Adrenal gland (tissue), 12 donors: Measurements from ENCODE around the gene BLNK. TPM values are rescaled to one million over a fixed set of nuclear protein-coding genes. Genes with fewer than 3 reads are reported as not detected.

Experiments
- DNase-seq, 7 donors: peaks; one replicate each; pipeline ENCODE4 v3.0.0-alpha.2; 2019 to 2020
- H3K27ac ChIP-seq, 5 donors: fragments of 200-600 bp; sonication (generic) in 4 of 5; 1 replicate in 3 of 5; 2 replicates in 2 of 5; pipeline versions ENCODE4 v1.5.1 to v1.8.0; 2016 to 2020; ENCODE audit warnings: mild to moderate bottlenecking in 1 of 5
- H3K27me3 ChIP-seq: fragments of 200-600 bp; 2 replicates; pipeline ENCODE4 v1.8.0; 2021
- H3K36me3 ChIP-seq, 2 donors: fragments of 200-600 bp; replicated peaks in 1 of 2; 1 replicate in 1 of 2; 2 replicates in 1 of 2; pipeline versions ENCODE4 v1.5.1 to v1.8.0; 2018 to 2022
- H3K4me1 ChIP-seq, 2 donors: fragments of 200-600 bp; replicated peaks in 1 of 2; 1 replicate in 1 of 2; 2 replicates in 1 of 2; pipeline versions ENCODE4 v1.5.1 to v1.8.0; 2018 to 2021
- H3K4me3 ChIP-seq, 4 donors: fragments of 200-600 bp; sonication (generic) in 3 of 4; one replicate each; pipeline ENCODE4 v1.5.1; 2016 to 2018
- H3K9me3 ChIP-seq, 3 donors: fragments of 200-600 bp; sonication (generic) in 1 of 3; replicated peaks in 1 of 3; 1 replicate in 2 of 3; 2 replicates in 1 of 3; pipeline versions ENCODE4 v1.5.1 to v1.8.0; 2016 to 2021
- CTCF ChIP-seq, 6 experiments: fragments of 450-650 bp in 4 of 6; fragments of 200-600 bp in 2 of 6; sonication (generic) in 1 of 6; IDR thresholded peaks; 1 replicate in 5 of 6; 2 replicates in 1 of 6; pipeline versions ENCODE4 v1.5.1 to v1.8.0; 2016 to 2021; ENCODE audit warnings: antibody characterized with exemption in 6 of 6, mild to moderate bottlenecking in 2 of 6, moderate library complexity in 1 of 6
- POLR2A ChIP-seq, 2 donors: fragments of 450-650 bp; IDR thresholded peaks; one replicate each; pipeline ENCODE4 v1.6.1; 2017; ENCODE audit warnings: antibody characterized with exemption in 2 of 2, mild to moderate bottlenecking in 2 of 2, moderate library complexity in 1 of 2
- WGBS, 4 donors: extraction: QIAGEN DNeasy Blood & Tissue Kit in 2 of 4; methylation state at CpG; one replicate each; pipeline versions ENCODE4 v1.1.5 to v1.1.7; 2013 to 2017; 5-methylcytosine and 5-hydroxymethylcytosine counted together
- intact Hi-C, 2 donors: fragments of 100-400 bp; cut with DNase I; formaldehyde crosslinking; loops; one replicate each; pipeline versions ENCODE4 v1.14.1 to v1.15.0; 2022 to 2023
- polyA plus RNA-seq, 3 donors: library from polyadenylated mRNA; stranded (reverse); fragments of 200-250 nt in 2 of 3; fragments of 350-450 nt in 1 of 3; fragmentation: Illumina TruSeq in 1 of 3; extraction: RNeasy Lipid Tissue Mini Kit (QIAGEN cat#74804) in 1 of 3; gene quantifications; one replicate each; pipeline ENCODE4 v1.2.3, GENCODE V29; 2013 to 2014
- total RNA-seq, 9 donors: library from RNA; depleted of rRNA in 4 of 9; stranded (reverse); fragments of >200 nt in 4 of 9; fragments of 120-200 nt in 1 of 9; fragmentation: NEBNext Ultra II Directional in 1 of 9; extraction: Animal tissue kit (Norgen Biotek cat#: 25700) in 1 of 9; gene quantifications; one replicate each; pipeline versions ENCODE4 v1.1.0 to v1.2.4, GENCODE V29; 2013 to 2023
- donor health status: healthy with polysubstance abuse.
- donor health status: Bipolar disorder and iron deficiency.
- donor health status: DM: yes; HTN: yes; CAD: no.
- donor health status: DM: no; HTN: no; CAD: no.
- donor health status: DM: no; HTN: no; CAD: no.
- donor health status: DM: yes; HTN: yes; CAD: no.

Gene BLNK
- total and polyA plus RNA-seq, 12 donors = 0.72 to 8.5 (median 4.0) TPM

- Histone ChIP-seq H3K4me1 (no peaks in the 10 kb centered on the region), H3K4me3 (no peak overlapping the region), H3K36me3 (no peaks in the 10 kb centered on the region), H3K9me3 (no peaks in the 10 kb centered on the region), H3K27ac (no peak overlapping the region), H3K27me3 (no peaks in the 10 kb centered on the region)
- DNase-seq = no peak
- no peak for TF ChIP-seq CTCF (IDR thresholded peaks at IDR 0.05)
- no peak for TF ChIP-seq POLR2A (IDR thresholded peaks at IDR 0.05)
- WGBS, 4 donors = 70 to 93% (median 92%) methylated on average over 1 of the region's 1 CpG
- intact Hi-C loops = no loop called here
These were observed 34.5 kb downstream of the BLNK start for GRCh38 chr10:96236876-96237275.

GRCh38 chr10:96236090-96236478 lies 35.3 kb downstream of the BLNK start:
- no peaks in the 10 kb centered on the region for H3K4me1 ChIP-seq
- WGBS, 4 donors = 77 to 87% (median 83%) methylated on average over 6 of the region's 6 CpGs
- no peak for TF ChIP-seq POLR2A (IDR thresholded peaks at IDR 0.05)
- no peak for TF ChIP-seq CTCF (IDR thresholded peaks at IDR 0.05)

GRCh38 chr10:96235326-96236089 lies 35.9 kb downstream of the BLNK start:
- H3K36me3 ChIP-seq = no peaks in the 10 kb centered on the region
- no peaks in the 10 kb centered on the region for H3K4me1 ChIP-seq
- H3K27me3 ChIP-seq = no peaks in the 10 kb centered on the region
- no peak overlapping the region for H3K27ac ChIP-seq
- H3K9me3 ChIP-seq = no peaks in the 10 kb centered on the region
- intact Hi-C loops = no loop called here
- no peak for TF ChIP-seq CTCF (IDR thresholded peaks at IDR 0.05)
- TF ChIP-seq POLR2A (IDR thresholded peaks at IDR 0.05) = no peak
- no peak for DNase-seq
- no peak overlapping the region for H3K4me3 ChIP-seq
- 84 to 90% (median 86%) methylated on average over 8 of the region's 8 CpGs for WGBS, 4 donors

More at GRCh38 chr10:96236090-96236478, 35.3 kb downstream of the BLNK start:
- H3K36me3 ChIP-seq = no peaks in the 10 kb centered on the region
- intact Hi-C loops = no loop called here
- no peaks in the 10 kb centered on the region for H3K9me3 ChIP-seq
- H3K27me3 ChIP-seq = no peaks in the 10 kb centered on the region
- no peak overlapping the region for H3K27ac ChIP-seq
- no peak overlapping the region for H3K4me3 ChIP-seq
- no peak for DNase-seq

- Histone ChIP-seq H3K27ac (no peak overlapping the region), H3K4me3 (no peak overlapping the region), H3K4me1 (no peaks in the 10 kb centered on the region), H3K27me3 (no peaks in the 10 kb centered on the region), H3K9me3 (no peaks in the 10 kb centered on the region), H3K36me3 (no peaks in the 10 kb centered on the region)
- intact Hi-C loops = no loop called here
- no peak for DNase-seq
- WGBS, 4 donors = 67 to 79% (median 74%) methylated on average over 2 of the region's 2 CpGs
- TF ChIP-seq CTCF (IDR thresholded peaks at IDR 0.05) = no peak
- TF ChIP-seq POLR2A (IDR thresholded peaks at IDR 0.05) = no peak
These were observed 37.4 kb downstream of the BLNK start for GRCh38 chr10:96233959-96234358.
